Mucosa of descending colon (tissue), 3 donors: Measurements from ENCODE around the gene MORC2. TPM values are rescaled to one million over a fixed set of nuclear protein-coding genes. Genes with fewer than 3 reads are reported as not detected.
A peak's percentile ranks its signal among the peaks of the same experiment; 100 is the strongest.

Experiments
- ATAC-seq: fragments of 200-7000 bp; cut with Tn5 transposase; one replicate; pipeline ENCODE4 v1.9.1; 2020; ENCODE audit warnings: mild to moderate bottlenecking, moderate library complexity
- DNase-seq, 3 donors: peaks; one replicate each; pipeline ENCODE4 v3.0.0-alpha.2; 2020
- H3K36me3 ChIP-seq: fragments of 200-600 bp; one replicate; pipeline ENCODE4 v1.8.0; 2021; ENCODE audit warnings: low read depth, mild to moderate bottlenecking
- H3K4me1 ChIP-seq: fragments of 200-600 bp; one replicate; pipeline ENCODE4 v1.8.0; 2021; ENCODE audit warnings: low read depth, mild to moderate bottlenecking
- H3K4me3 ChIP-seq: fragments of 200-600 bp; one replicate; pipeline ENCODE4 v1.8.0; 2021; ENCODE audit warnings: mild to moderate bottlenecking
- H3K9me3 ChIP-seq: fragments of 200-600 bp; one replicate; pipeline ENCODE4 v1.8.0; 2021; ENCODE audit warnings: mild to moderate bottlenecking
- intact Hi-C, 2 donors: fragments of 100-400 bp; cut with DNase I in 1 of 2; cut with micrococcal nuclease in 1 of 2; formaldehyde crosslinking; loops; one replicate each; pipeline versions ENCODE4 v1.11.0 to v1.11.1; 2022; cut with DNase I, micrococcal nuclease
- total RNA-seq, 3 donors: library from RNA; stranded (reverse); fragmentation: NEBNext Ultra II Directional in 2 of 3; extraction: Animal tissue kit (Norgen Biotek cat#: 25700) in 2 of 3; gene quantifications; one replicate each; pipeline versions ENCODE4 v1.2.1 to v1.2.4, GENCODE V29; 2021 to 2023
- TF ChIP-seq, protein P1 (sequence below): fragments of 200-600 bp; IDR thresholded peaks from one replicate; pipeline ENCODE4 v1.8.0; 2022; ENCODE audit warnings: antibody characterized with exemption, mild to moderate bottlenecking
- donor health status: DM: no; HTN: no; CAD: no; lungs with moderate emphysema.
- donor health status: DM: no; HTN: no; CAD: no.
- donor health status: DM: no; HTN: yes; CAD: no.

The MORC2 gene
- total RNA-seq, 3 donors from 2014 or later = 14.0 to 28.0 (median 20.0) TPM

DNA sequence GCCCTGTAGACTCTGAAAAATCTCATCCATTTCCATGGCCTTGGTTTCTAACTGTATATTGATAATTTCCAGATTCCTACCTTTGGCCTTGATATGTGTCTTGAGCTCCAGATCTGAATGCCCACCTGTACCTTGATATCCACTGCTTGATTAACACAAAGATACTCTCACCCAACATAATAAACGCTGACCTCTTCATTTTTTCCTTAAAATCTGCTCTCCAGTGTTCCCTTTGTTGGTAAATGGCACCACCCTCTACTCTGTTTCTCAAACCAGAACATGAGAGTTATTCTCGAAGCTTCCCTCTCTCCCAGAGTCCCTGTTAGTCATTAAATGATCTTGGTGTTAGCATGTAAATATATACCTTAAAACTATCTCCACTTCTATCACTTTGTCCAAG is 13.9 kb upstream of the MORC2 start:
- H3K4me3 ChIP-seq = no peak overlapping the region

DNA sequence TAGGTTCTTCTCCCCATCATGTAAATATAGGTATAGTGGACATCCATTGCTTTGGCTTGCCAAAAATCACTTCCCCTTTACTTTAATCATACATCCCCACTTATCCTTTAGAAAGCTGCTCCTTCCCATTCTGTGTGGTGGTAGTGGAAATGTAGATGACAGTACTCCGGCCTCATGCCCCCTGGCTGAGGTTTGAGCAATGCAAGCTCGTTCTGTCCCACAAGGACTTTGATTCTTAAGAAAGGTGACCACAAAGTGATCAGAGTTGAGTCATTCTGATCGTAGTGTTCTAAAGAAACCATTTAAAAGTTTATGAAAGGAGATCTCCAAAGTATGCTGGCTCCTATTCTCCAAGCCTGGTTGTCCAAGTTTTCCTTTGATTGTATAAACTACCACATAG is 11.4 kb upstream of the MORC2 start:
- H3K4me1 ChIP-seq = no peaks in the 10 kb centered on the region
- TF ChIP-seq, protein P1, sequence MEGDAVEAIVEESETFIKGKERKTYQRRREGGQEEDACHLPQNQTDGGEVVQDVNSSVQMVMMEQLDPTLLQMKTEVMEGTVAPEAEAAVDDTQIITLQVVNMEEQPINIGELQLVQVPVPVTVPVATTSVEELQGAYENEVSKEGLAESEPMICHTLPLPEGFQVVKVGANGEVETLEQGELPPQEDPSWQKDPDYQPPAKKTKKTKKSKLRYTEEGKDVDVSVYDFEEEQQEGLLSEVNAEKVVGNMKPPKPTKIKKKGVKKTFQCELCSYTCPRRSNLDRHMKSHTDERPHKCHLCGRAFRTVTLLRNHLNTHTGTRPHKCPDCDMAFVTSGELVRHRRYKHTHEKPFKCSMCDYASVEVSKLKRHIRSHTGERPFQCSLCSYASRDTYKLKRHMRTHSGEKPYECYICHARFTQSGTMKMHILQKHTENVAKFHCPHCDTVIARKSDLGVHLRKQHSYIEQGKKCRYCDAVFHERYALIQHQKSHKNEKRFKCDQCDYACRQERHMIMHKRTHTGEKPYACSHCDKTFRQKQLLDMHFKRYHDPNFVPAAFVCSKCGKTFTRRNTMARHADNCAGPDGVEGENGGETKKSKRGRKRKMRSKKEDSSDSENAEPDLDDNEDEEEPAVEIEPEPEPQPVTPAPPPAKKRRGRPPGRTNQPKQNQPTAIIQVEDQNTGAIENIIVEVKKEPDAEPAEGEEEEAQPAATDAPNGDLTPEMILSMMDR = no peak
- ATAC-seq = no peak
- H3K4me3 ChIP-seq = no peak overlapping the region
- H3K9me3 ChIP-seq = peaks cover 52% of the 10 kb centered on the region
- intact Hi-C loops = no loop called here
- no peak for DNase-seq
- H3K36me3 ChIP-seq = no peaks in the 10 kb centered on the region

More for the DNA sequence above, 13.9 kb upstream of the MORC2 start:
- H3K36me3 ChIP-seq = no peaks in the 10 kb centered on the region
- no peak for ATAC-seq
- intact Hi-C loops = no loop called here
- peaks cover 26% of the 10 kb centered on the region for H3K9me3 ChIP-seq
- H3K4me1 ChIP-seq = no peaks in the 10 kb centered on the region
- TF ChIP-seq, protein P1 = no peak
- DNase-seq = no peak

DNA sequence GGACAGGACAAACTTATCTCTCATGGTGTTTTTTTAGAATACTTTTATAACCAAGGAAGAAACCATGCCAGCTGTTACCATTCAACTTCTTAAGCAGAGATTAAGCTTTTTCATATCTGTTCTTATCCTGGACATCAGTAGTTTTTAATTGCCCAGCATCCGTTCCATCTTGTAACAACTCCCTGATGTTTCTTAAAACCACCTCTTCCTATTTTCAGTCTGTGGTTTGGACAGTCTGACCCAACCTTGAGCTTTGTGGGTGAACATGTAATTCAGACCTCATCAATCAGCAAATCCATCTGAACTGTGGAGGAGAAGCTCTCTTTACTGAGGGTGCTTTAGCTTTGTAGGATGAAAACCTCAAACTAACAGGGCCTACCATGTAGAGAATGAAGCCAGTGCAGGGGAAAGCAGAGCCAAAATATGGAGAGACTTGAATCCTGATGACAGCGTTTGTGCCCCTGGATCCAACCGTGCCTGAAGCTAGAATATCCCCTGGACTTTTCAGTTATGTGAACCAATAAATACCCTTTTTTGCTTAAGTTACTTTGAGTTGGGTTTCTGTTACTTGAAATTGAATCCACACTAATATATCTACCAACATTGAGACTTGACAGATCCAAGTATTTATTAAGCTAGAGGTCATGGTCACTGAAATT is 9.9 kb upstream of the MORC2 start:
- intact Hi-C loops = no loop called here
- TF ChIP-seq, protein P1 = no peak
- Histone ChIP-seq H3K36me3 (peaks cover under 1% of the 10 kb centered on the region), H3K4me3 (no peak overlapping the region), H3K4me1 (no peaks in the 10 kb centered on the region), H3K9me3 (peaks cover 65% of the 10 kb centered on the region)
- no peak for DNase-seq
- ATAC-seq = no peak

DNA sequence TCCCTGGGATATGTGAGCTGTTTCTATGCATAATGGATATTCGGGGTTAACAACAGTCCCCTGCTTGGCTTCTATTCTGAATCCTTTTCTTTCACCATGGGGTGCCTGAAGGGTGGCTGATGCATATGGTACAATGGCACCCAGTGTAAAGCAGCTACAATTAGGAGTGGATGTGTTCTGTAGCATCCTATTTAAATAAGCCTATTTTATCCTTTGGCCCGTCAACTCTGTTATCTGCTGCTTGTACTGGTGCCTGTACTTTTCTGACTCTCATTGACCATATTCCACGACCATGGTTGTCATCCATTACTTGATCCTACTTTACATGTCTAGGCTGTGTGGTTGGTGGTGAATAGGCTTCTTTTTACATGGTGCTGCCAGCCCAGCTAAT is 1.8 kb upstream of the MORC2 start:
- Histone ChIP-seq H3K4me1 (peaks cover 7% of the 10 kb centered on the region), H3K4me3 (no peak overlapping the region), H3K9me3 (peaks cover 31% of the 10 kb centered on the region), H3K36me3 (peaks cover 12% of the 10 kb centered on the region)
- DNase-seq (no peak), ATAC-seq (no peak)
- TF ChIP-seq, protein P1 = no peak
- intact Hi-C loops = no loop called here

DNA sequence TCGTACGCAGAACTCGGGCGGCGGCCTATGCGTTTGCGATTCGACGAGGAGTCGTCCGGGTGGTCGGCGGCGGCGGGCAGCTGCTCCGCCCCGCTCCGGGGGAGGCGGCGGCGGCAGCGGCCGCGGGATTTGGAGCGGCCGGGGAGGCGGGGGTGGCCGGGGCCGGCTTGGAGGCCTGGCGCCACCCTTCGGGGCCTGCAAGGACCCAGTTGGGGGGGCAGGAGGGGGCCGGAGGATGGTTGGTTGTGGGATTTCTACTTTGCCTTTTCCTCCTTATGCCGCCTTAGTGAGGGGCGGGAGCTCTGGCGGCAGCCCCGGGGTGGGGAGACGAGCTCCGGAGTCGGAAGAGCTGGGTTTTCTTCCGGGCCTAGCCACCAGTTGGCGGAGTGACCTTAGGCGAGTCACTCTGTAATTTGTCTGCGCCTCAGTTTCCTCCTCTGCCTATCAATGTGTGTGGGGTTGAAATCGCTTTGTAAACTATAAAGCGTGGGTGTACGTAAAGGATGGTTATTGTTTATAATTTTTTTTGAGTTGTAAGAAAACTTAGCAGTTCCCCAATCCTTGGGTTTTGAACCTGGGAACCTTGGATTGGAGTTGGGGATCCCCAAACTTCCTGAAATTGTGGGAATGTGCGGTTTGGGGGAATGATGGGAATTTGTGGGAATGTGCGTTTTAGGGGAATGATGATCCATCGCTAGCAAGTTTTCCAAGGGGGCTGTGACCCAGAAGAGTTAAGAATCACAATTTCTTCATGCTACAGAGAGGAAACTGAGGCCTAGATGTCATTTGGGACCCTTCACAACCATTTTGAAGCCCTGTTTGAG is 1.2 kb upstream of the MORC2 start:
- peaks cover 24% of the 10 kb centered on the region for H3K9me3 ChIP-seq
- peak overlapping the region; percentile 86 for H3K4me3 ChIP-seq
- peaks cover 12% of the 10 kb centered on the region for H3K36me3 ChIP-seq
- H3K4me1 ChIP-seq = peaks cover 7% of the 10 kb centered on the region
- intact Hi-C loops = no loop called here
- DNase-seq (peak in 2 of 3 donors; percentile 44 to 70), ATAC-seq (peak; percentile 50)
- TF ChIP-seq, protein P1 = no peak
